SK-N-SH (cell line): ENCODE data around the gene NPHS1. TPM values are rescaled to one million over a fixed set of nuclear protein-coding genes. Genes with fewer than 3 reads are reported as not detected.

ENCODE experiments used
- CTCF ChIA-PET: fragments of 300-600, 350-600 bp; formaldehyde crosslinking; extraction: SDS; loops from one replicate; lab custom pipeline; 2021; lab: Yijun Ruan, JAX
- POLR2A ChIA-PET: fragments of 350-600 bp; sonication (Branson Sonifier 250); formaldehyde crosslinking; extraction: SDS; loops from one replicate; lab custom pipeline; 2020; ENCODE audit warnings: antibody characterized with exemption, inconsistent platforms; lab: Yijun Ruan, JAX
- DNase-seq: peaks from one replicate; pipeline ENCODE4 v3.0.0; 2012
- H2AFZ ChIP-seq: fragments of 200-600 bp; sonication (generic); 2 replicates; pipeline ENCODE4 v1.8.1; 2016; ENCODE audit warnings: antibody characterized with exemption, mild to moderate bottlenecking, low read depth
- H3F3A ChIP-seq: fragments of 200-600 bp; sonication (generic); replicated peaks from 2 replicates; pipeline ENCODE3; 2016; ENCODE audit warnings: antibody characterized with exemption, mild to moderate bottlenecking; ENCODE audit not compliant: insufficient read depth
- H3K27ac ChIP-seq, 2 experiments: fragments of 200-500 bp in 1 of 2; fragments of 200-600 bp in 1 of 2; sonication (Bioruptor generic) in 1 of 2; sonication (generic), shearing (Covaris generic) in 1 of 2; 2 replicates each; pipeline versions ENCODE4 v1.5.1 to v1.6.1; 2014 to 2016; ENCODE audit warnings: low read depth in 2 of 2, inconsistent platforms in 1 of 2, low read length in 1 of 2, mild to moderate bottlenecking in 1 of 2, mixed read lengths in 1 of 2
- H3K27me3 ChIP-seq: fragments of 200-600 bp; sonication (generic), shearing (Covaris generic); 2 replicates; pipeline ENCODE4 v1.6.1; 2016; ENCODE audit warnings: mixed run types; ENCODE audit not compliant: insufficient read depth
- H3K36me3 ChIP-seq, 2 experiments: fragments of 200-500 bp in 1 of 2; fragments of 200-600 bp in 1 of 2; sonication (Bioruptor generic) in 1 of 2; sonication (generic) in 1 of 2; replicated peaks in 1 of 2; 2 replicates each; pipeline versions ENCODE3 to v1.5.1; 2014 to 2016; ENCODE audit warnings: low read length in 1 of 2, mild to moderate bottlenecking in 1 of 2; ENCODE audit not compliant: insufficient read depth in 2 of 2, control insufficient read depth in 1 of 2
- H3K4me1 ChIP-seq, 2 experiments: fragments of 200-500 bp in 1 of 2; fragments of 200-600 bp in 1 of 2; sonication (Bioruptor generic) in 1 of 2; sonication (generic), shearing (Covaris generic) in 1 of 2; 2 replicates each; pipeline versions ENCODE4 v1.5.1 to v1.6.1; 2014 to 2016; ENCODE audit warnings: low read depth in 1 of 2, low read length in 1 of 2, mixed run types in 1 of 2; ENCODE audit not compliant: insufficient read depth in 2 of 2, control insufficient read depth in 1 of 2
- H3K4me2 ChIP-seq: fragments of 200-600 bp; sonication (generic), shearing (Covaris generic); 2 replicates; pipeline ENCODE4 v1.6.1; 2017; ENCODE audit warnings: mixed run types
- H3K4me3 ChIP-seq, 2 experiments: fragments of 200-500 bp in 1 of 2; fragments of 200-600 bp in 1 of 2; sonication (Bioruptor generic) in 1 of 2; sonication (generic), shearing (Covaris generic) in 1 of 2; 2 replicates each; pipeline versions ENCODE4 v1.5.1 to v1.8.1; 2014 to 2016; ENCODE audit warnings: low read depth in 2 of 2, inconsistent platforms in 1 of 2, low read length in 1 of 2, mild to moderate bottlenecking in 1 of 2, mixed read lengths in 1 of 2, moderate library complexity in 1 of 2
- H3K79me2 ChIP-seq: fragments of 200-600 bp; sonication (generic); 2 replicates; pipeline ENCODE4 v1.8.1; 2017; ENCODE audit warnings: mild to moderate bottlenecking; ENCODE audit not compliant: insufficient read depth
- H3K9ac ChIP-seq: fragments of 200-600 bp; sonication (generic); 2 replicates; pipeline ENCODE4 v1.6.1; 2017; ENCODE audit warnings: mixed run types
- H3K9me2 ChIP-seq: fragments of 200-600 bp; sonication (generic); 2 replicates; pipeline ENCODE4 v1.6.1; 2017; ENCODE audit warnings: mixed run types
- H3K9me3 ChIP-seq: fragments of 200-600 bp; sonication (generic); 2 replicates; pipeline ENCODE4 v1.6.1; 2017; ENCODE audit warnings: mixed run types, mild to moderate bottlenecking, moderate library complexity
- H4K20me1 ChIP-seq: fragments of 200-600 bp; sonication (generic); 2 replicates; pipeline ENCODE4 v1.6.1; 2017; ENCODE audit warnings: mild to moderate bottlenecking, mixed run types; ENCODE audit not compliant: insufficient read depth
- CHD2 ChIP-seq: fragments of 150-350 bp; IDR thresholded peaks from 2 replicates; pipeline ENCODE4 v1.6.1; 2018; ENCODE audit warnings: low read length; ENCODE audit not compliant: partially characterized antibody
- EP300 ChIP-seq, 2 experiments: IDR thresholded peaks; 2 replicates each; pipeline versions ENCODE4 v1.4.0 to v1.6.1; 2012; ENCODE audit warnings: borderline replicate concordance in 1 of 2, low read depth in 1 of 2, low read length in 1 of 2
- FOXJ3 ChIP-seq: sonication (generic); formaldehyde crosslinking; IDR thresholded peaks from 2 replicates; pipeline ENCODE4 v1.5.1; 2020; ENCODE audit warnings: mild to moderate bottlenecking, missing genetic modification reagents
- FOXM1 ChIP-seq: IDR thresholded peaks from 2 replicates; pipeline ENCODE4 v1.4.0; 2012; ENCODE audit warnings: low read depth, mild to moderate bottlenecking
- GABPA ChIP-seq: IDR thresholded peaks from 2 replicates; pipeline ENCODE4 v1.4.0; 2012; ENCODE audit warnings: low read depth, mild to moderate bottlenecking
- GATA2 ChIP-seq: sonication (generic); formaldehyde crosslinking; IDR thresholded peaks from 2 replicates; pipeline ENCODE4 v1.5.0; 2020; ENCODE audit warnings: mild to moderate bottlenecking, missing genetic modification reagents
- IRF3 ChIP-seq: fragments of 150-350 bp; IDR thresholded peaks from 2 replicates; pipeline ENCODE4 v1.6.1; 2016; ENCODE audit warnings: mild to moderate bottlenecking, low read depth, low read length
- JUND ChIP-seq: IDR thresholded peaks from 2 replicates; pipeline ENCODE4 v1.4.0; 2012
- MXI1 ChIP-seq: IDR thresholded peaks from 2 replicates; pipeline ENCODE4 v1.6.1; 2012; ENCODE audit warnings: mild to moderate bottlenecking, low read depth, low read length, improper control_type of control experiment
- NRF1 ChIP-seq: IDR thresholded peaks from 2 replicates; pipeline ENCODE4 v1.6.1; 2012; ENCODE audit warnings: low read depth, mild to moderate bottlenecking, low read length
- POLR2AphosphoS5 ChIP-seq: IDR thresholded peaks from 2 replicates; pipeline ENCODE4 v1.6.1; 2012; ENCODE audit warnings: low read depth, low read length
- RFX5 ChIP-seq: IDR thresholded peaks from 2 replicates; pipeline ENCODE4 v1.6.1; 2012; ENCODE audit warnings: mild to moderate bottlenecking, improper control_type of control experiment, low read length
- TAF1 ChIP-seq: IDR thresholded peaks from 2 replicates; pipeline ENCODE4 v1.6.1; 2012; ENCODE audit warnings: low read depth, mild to moderate bottlenecking, low read length, moderate library complexity, borderline replicate concordance
- TCF12 ChIP-seq: IDR thresholded peaks from 2 replicates; pipeline ENCODE4 v1.4.0; 2012
- TEAD4 ChIP-seq: IDR thresholded peaks from 2 replicates; pipeline ENCODE4 v1.4.0; 2012; ENCODE audit warnings: mild to moderate bottlenecking, borderline replicate concordance; ENCODE audit not compliant: insufficient read depth
- USF1 ChIP-seq: IDR thresholded peaks from 2 replicates; pipeline ENCODE4 v1.4.0; 2012; ENCODE audit warnings: low read depth, borderline replicate concordance
- WGBS: methylation state at CpG from one replicate; pipeline ENCODE4 v1.1.6; 2017; ENCODE audit warnings: low lambda C conversion rate; 5-methylcytosine and 5-hydroxymethylcytosine counted together
- polyA plus RNA-seq, 3 experiments: library from polyadenylated mRNA; depleted of rRNA; stranded (reverse); fragments of >200 nt; gene quantifications; 2 replicates each; pipeline ENCODE4 v1.2.3, GENCODE V29; 2012
- TF ChIP-seq, protein P1 (sequence below): IDR thresholded peaks from 2 replicates; pipeline ENCODE4; 2012
- TF ChIP-seq, protein P2 (sequence below): IDR thresholded peaks from 2 replicates; pipeline ENCODE4 v1.4.0; 2012; ENCODE audit warnings: low read depth, borderline replicate concordance

Gene NPHS1
- polyA plus RNA-seq, 1 of the 3 experiments (the other 2 are of a cell fraction) = not detected

GRCh38 chr19:35822579-35822978 is 29.7 kb downstream of the NPHS1 start:
- Histone ChIP-seq H3K36me3 (no peaks in the 10 kb centered on the region), H3K9ac (no peak overlapping the region), H3K9me2 (no peaks in the 10 kb centered on the region), H4K20me1 (no peaks in the 10 kb centered on the region), H3F3A (peaks cover 4% of the 10 kb centered on the region), H3K79me2 (no peaks in the 10 kb centered on the region), H2AFZ (no peak overlapping the region), H3K27me3 (peaks cover 5% of the 10 kb centered on the region; the same call in 1 of the 2 replicates), H3K9me3 (no peaks in the 10 kb centered on the region), H3K4me2 (no peak overlapping the region), H3K4me1 (no peaks in the 10 kb centered on the region), H3K27ac (no peak overlapping the region), H3K4me3 (no peak overlapping the region)
- TF ChIP-seq TCF12 (no peak), RFX5 (no peak), NRF1 (no peak), POLR2AphosphoS5 (no peak)
- DNase-seq = no peak
- CTCF ChIA-PET = interaction anchor here (1.3 kb wide), 1 partner anchor 59 kb away, joined by 3 read pairs; no protein-coding TSS in a partner anchor
- WGBS = 18% methylated on average over 3 of the region's 3 CpGs
- POLR2A ChIA-PET = no interaction called here

DNA sequence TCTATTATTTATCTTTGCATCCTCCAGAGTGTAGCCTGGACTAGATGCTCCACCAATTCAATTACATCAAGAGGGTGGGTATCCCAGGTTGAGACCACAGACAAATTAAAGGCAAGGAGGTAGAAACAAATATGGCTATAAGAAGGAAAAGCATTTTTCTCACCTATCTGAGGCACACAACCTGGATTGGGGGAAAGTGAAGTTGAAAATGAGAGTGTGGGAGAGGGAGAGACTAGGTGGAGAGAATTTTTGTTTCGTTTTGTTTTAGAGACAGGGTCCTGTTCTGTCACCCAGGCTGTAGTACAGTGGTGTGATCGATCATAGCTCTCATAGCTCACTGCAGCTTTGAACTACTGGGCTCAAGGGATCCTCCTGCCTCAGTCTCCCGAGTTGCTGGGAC is 33.9 kb downstream of the NPHS1 start:
- Histone ChIP-seq H4K20me1 (no peaks in the 10 kb centered on the region), H3F3A (peaks cover 4% of the 10 kb centered on the region), H3K36me3 (no peaks in the 10 kb centered on the region), H3K27ac (no peak overlapping the region), H3K9me2 (no peaks in the 10 kb centered on the region), H3K9ac (no peak overlapping the region), H3K4me3 (no peak overlapping the region), H3K4me1 (no peaks in the 10 kb centered on the region), H3K79me2 (no peaks in the 10 kb centered on the region), H2AFZ (no peak overlapping the region), H3K9me3 (no peaks in the 10 kb centered on the region), H3K4me2 (no peak overlapping the region), H3K27me3 (no peaks in the 10 kb centered on the region; the same call in 1 of the 2 replicates)
- no peak for DNase-seq
- TF ChIP-seq JUND (no peak), MXI1 (no peak), EP300 (IDR thresholded peaks at IDR 0.05; ENCODE audit: borderline replicate concordance in 1 of 2, low read depth in 1 of 2, low read length in 1 of 2) (no peak), FOXM1 (no peak), TAF1 (no peak), FOXJ3 (CRISPR knock-in tag) (no peak), CHD2 (no peak), GATA2 (CRISPR knock-in tag) (no peak), IRF3 (no peak), GABPA (no peak), POLR2AphosphoS5 (no peak), TEAD4 (no peak), USF1 (no peak)
- TF ChIP-seq, protein P1, sequence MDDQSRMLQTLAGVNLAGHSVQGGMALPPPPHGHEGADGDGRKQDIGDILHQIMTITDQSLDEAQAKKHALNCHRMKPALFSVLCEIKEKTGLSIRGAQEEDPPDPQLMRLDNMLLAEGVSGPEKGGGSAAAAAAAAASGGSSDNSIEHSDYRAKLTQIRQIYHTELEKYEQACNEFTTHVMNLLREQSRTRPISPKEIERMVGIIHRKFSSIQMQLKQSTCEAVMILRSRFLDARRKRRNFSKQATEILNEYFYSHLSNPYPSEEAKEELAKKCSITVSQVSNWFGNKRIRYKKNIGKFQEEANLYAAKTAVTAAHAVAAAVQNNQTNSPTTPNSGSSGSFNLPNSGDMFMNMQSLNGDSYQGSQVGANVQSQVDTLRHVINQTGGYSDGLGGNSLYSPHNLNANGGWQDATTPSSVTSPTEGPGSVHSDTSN = no peak
- TF ChIP-seq, protein P2, sequence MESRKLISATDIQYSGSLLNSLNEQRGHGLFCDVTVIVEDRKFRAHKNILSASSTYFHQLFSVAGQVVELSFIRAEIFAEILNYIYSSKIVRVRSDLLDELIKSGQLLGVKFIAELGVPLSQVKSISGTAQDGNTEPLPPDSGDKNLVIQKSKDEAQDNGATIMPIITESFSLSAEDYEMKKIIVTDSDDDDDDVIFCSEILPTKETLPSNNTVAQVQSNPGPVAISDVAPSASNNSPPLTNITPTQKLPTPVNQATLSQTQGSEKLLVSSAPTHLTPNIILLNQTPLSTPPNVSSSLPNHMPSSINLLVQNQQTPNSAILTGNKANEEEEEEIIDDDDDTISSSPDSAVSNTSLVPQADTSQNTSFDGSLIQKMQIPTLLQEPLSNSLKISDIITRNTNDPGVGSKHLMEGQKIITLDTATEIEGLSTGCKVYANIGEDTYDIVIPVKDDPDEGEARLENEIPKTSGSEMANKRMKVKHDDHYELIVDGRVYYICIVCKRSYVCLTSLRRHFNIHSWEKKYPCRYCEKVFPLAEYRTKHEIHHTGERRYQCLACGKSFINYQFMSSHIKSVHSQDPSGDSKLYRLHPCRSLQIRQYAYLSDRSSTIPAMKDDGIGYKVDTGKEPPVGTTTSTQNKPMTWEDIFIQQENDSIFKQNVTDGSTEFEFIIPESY = no peak
- CTCF ChIA-PET = interaction anchor here (1.9 kb wide), 1 partner anchor 124 kb away, joined by 6 read pairs; no protein-coding TSS in a partner anchor
- WGBS = 6% methylated on average over 3 of the region's 3 CpGs
- POLR2A ChIA-PET = no interaction called here
